OCI-LY1 (cell line): ENCODE results near the gene BACH2.

Experiments
- H2AFZ ChIP-seq: fragments of 200-600 bp; sonication (generic), shearing (Covaris generic); 2 replicates; pipeline ENCODE4 v1.6.0; 2014; ENCODE audit warnings: antibody characterized with exemption, mild to moderate bottlenecking, low read length
- H3F3A ChIP-seq: fragments of 200-600 bp; sonication (generic), shearing (Covaris generic); 2 replicates; pipeline ENCODE4 v1.6.0; 2014; ENCODE audit warnings: mild to moderate bottlenecking, antibody characterized with exemption, low read length, moderate library complexity; ENCODE audit not compliant: insufficient read depth
- H3K27ac ChIP-seq: fragments of 200-600 bp; sonication (generic); 2 replicates; pipeline ENCODE4 v1.5.1; 2014; ENCODE audit warnings: low read length, mixed run types, mild to moderate bottlenecking, low read depth; ENCODE audit not compliant: poor library complexity, severe bottlenecking
- H3K27me3 ChIP-seq: fragments of 200-600 bp; sonication (generic); 2 replicates; pipeline ENCODE4 v1.6.0; 2014; ENCODE audit warnings: antibody characterized with exemption, mild to moderate bottlenecking, low read length, moderate library complexity; ENCODE audit not compliant: insufficient read depth
- H3K36me3 ChIP-seq: fragments of 200-600 bp; sonication (generic); 2 replicates; pipeline ENCODE4 v1.6.1; 2014; ENCODE audit warnings: mild to moderate bottlenecking, antibody characterized with exemption, low read length, moderate library complexity, mixed read lengths; ENCODE audit not compliant: insufficient read depth
- H3K4me1 ChIP-seq: fragments of 200-600 bp; sonication (generic); 2 replicates; pipeline ENCODE4 v1.5.1; 2014; ENCODE audit warnings: mild to moderate bottlenecking, low read length, moderate library complexity; ENCODE audit not compliant: insufficient read depth, severe bottlenecking
- H3K4me2 ChIP-seq: fragments of 200-600 bp; sonication (generic), shearing (Covaris generic); 2 replicates; pipeline ENCODE4 v1.6.1; 2014; ENCODE audit warnings: low read length
- H3K4me3 ChIP-seq: fragments of 200-600 bp; sonication (generic); 2 replicates; pipeline ENCODE4 v1.5.1; 2014; ENCODE audit warnings: low read length, low read depth, mild to moderate bottlenecking, mixed read lengths; ENCODE audit not compliant: poor library complexity, severe bottlenecking
- H3K79me2 ChIP-seq: fragments of 200-600 bp; shearing (Covaris generic); 2 replicates; pipeline ENCODE4 v1.6.1; 2016; ENCODE audit warnings: mixed run types, low read length, mixed read lengths; ENCODE audit not compliant: insufficient read depth
- H3K9ac ChIP-seq: fragments of 200-600 bp; sonication (generic), shearing (Covaris generic); 2 replicates; pipeline ENCODE4 v1.6.1; 2014; ENCODE audit warnings: mild to moderate bottlenecking, low read length, mixed read lengths
- H3K9me2 ChIP-seq: fragments of 200-600 bp; sonication (generic), shearing (Covaris generic); 2 replicates; pipeline ENCODE4 v1.6.1; 2014; ENCODE audit warnings: low read depth, mild to moderate bottlenecking, low read length, mixed read lengths
- H3K9me3 ChIP-seq: fragments of 200-600 bp; shearing (Covaris generic); 2 replicates; pipeline ENCODE4 v1.6.1; 2014; ENCODE audit warnings: low read length, mixed read lengths
- H4K20me1 ChIP-seq: fragments of 200-600 bp; sonication (generic), shearing (Covaris generic); 2 replicates; pipeline ENCODE4 v1.6.0; 2016; ENCODE audit warnings: mild to moderate bottlenecking, low read length; ENCODE audit not compliant: insufficient read depth
- EZH2 ChIP-seq: fragments of 200-600 bp; sonication (generic), shearing (Covaris generic); IDR thresholded peaks from 2 replicates; pipeline ENCODE4 v1.8.0; 2017; ENCODE audit warnings: borderline replicate concordance, mixed run types, mild to moderate bottlenecking, antibody characterized with exemption, low read length, moderate library complexity, mixed read lengths
- TF ChIP-seq, protein P1 (sequence below): fragments of 200-600 bp; sonication (generic), shearing (Covaris generic); IDR thresholded peaks from 2 replicates; pipeline ENCODE4 v1.5.1; 2017; ENCODE audit warnings: mild to moderate bottlenecking, antibody characterized with exemption, low read length, moderate library complexity, mixed read lengths

The BACH2 gene

DNA sequence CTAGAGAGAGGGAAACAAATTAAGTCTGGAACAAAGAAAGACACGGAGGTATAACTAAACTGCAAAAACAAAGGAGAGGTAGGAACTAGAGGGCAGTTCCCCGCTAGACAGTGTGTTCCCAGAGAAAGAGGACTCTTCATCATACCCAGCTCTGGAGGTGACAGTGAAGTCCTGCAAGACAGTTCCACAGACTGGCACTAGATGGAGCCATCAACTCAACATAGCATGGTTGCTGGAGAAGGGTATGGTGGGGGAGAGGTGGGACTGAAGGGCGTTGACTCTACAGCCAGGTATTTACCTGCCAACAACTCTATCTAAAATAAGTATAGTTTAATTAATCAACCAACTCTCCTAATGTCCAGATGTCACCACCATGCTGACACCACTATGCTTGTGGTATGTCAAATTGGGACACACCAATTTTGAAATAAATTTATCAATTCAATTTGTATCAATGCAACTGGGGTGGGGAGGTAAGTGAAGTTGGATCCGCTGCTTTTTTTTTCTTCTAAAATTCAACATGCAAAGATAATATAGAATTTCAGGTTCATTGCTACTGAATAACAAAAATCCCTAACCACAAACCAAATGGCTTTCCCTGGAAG, 9.7 kb downstream of the BACH2 start:
- peak overlapping the region; percentile 55 for H3K9ac ChIP-seq
- TF ChIP-seq, protein P1, sequence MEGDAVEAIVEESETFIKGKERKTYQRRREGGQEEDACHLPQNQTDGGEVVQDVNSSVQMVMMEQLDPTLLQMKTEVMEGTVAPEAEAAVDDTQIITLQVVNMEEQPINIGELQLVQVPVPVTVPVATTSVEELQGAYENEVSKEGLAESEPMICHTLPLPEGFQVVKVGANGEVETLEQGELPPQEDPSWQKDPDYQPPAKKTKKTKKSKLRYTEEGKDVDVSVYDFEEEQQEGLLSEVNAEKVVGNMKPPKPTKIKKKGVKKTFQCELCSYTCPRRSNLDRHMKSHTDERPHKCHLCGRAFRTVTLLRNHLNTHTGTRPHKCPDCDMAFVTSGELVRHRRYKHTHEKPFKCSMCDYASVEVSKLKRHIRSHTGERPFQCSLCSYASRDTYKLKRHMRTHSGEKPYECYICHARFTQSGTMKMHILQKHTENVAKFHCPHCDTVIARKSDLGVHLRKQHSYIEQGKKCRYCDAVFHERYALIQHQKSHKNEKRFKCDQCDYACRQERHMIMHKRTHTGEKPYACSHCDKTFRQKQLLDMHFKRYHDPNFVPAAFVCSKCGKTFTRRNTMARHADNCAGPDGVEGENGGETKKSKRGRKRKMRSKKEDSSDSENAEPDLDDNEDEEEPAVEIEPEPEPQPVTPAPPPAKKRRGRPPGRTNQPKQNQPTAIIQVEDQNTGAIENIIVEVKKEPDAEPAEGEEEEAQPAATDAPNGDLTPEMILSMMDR = peak; percentile 95
- no peak for TF ChIP-seq EZH2
- H2AFZ ChIP-seq = no peak overlapping the region
- peaks cover 74% of the 10 kb centered on the region for H3K36me3 ChIP-seq
- H3K79me2 ChIP-seq = peaks cover 100% of the 10 kb centered on the region
- peaks cover 38% of the 10 kb centered on the region for H3F3A ChIP-seq
- peak overlapping the region; percentile 94 for H3K4me2 ChIP-seq
- no peaks in the 10 kb centered on the region for H3K9me2 ChIP-seq
- no peaks in the 10 kb centered on the region for H3K9me3 ChIP-seq
- peaks cover 99% of the 10 kb centered on the region for H3K4me1 ChIP-seq
- H3K27ac ChIP-seq = peak overlapping the region; percentile 93
- H3K27me3 ChIP-seq = no peaks in the 10 kb centered on the region
- H4K20me1 ChIP-seq = no peaks in the 10 kb centered on the region
- peak overlapping the region; percentile 46 for H3K4me3 ChIP-seq

DNA sequence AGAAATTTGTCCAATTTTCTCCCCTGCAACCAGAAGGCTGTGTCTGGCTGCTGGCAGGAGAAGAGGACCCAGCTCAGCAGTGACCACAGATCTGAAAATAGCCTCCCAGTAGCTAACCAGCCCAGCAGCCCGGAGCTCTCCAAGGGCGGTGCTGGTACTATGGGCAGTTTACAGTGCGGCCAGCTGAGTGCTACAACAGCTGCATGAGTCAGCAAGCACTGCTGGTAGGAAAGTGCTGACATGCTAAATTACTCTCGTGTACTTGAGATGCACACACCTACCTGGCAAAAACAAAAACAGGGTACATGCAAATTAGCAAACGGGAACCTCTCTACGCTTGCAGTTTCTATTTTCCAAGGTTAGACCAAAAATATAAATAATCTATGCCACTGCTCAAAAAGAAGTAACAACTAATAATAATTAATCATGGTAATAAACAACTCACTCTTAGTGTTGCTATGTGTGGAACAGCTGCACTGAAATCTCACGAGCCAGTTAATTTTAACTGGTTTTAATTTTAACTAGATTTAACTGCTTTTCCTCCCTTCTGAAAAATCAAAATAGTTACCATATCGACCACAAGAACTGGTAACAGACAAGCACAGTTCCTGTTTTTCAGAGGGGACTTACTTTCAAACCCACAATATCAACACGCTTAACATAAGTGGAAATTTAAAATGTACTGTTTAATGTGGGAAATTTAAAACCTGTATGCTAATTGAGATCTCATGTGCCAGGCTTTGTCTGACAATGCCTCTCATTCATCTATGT, 10.8 kb downstream of the BACH2 start:
- peaks cover 99% of the 10 kb centered on the region for H3K4me1 ChIP-seq
- H3K4me2 ChIP-seq = peak overlapping the region; percentile 94
- no peaks in the 10 kb centered on the region for H4K20me1 ChIP-seq
- H3K79me2 ChIP-seq = peaks cover 100% of the 10 kb centered on the region
- H3K9ac ChIP-seq = peak overlapping the region; percentile 55
- no peaks in the 10 kb centered on the region for H3K27me3 ChIP-seq
- no peak for TF ChIP-seq EZH2
- TF ChIP-seq, protein P1 = no peak
- no peak overlapping the region for H2AFZ ChIP-seq
- H3K9me2 ChIP-seq = no peaks in the 10 kb centered on the region
- peak overlapping the region; percentile 93 for H3K27ac ChIP-seq
- peak overlapping the region; percentile 46 for H3K4me3 ChIP-seq
- H3F3A ChIP-seq = peaks cover 38% of the 10 kb centered on the region
- peaks cover 69% of the 10 kb centered on the region for H3K36me3 ChIP-seq
- H3K9me3 ChIP-seq = no peaks in the 10 kb centered on the region

DNA sequence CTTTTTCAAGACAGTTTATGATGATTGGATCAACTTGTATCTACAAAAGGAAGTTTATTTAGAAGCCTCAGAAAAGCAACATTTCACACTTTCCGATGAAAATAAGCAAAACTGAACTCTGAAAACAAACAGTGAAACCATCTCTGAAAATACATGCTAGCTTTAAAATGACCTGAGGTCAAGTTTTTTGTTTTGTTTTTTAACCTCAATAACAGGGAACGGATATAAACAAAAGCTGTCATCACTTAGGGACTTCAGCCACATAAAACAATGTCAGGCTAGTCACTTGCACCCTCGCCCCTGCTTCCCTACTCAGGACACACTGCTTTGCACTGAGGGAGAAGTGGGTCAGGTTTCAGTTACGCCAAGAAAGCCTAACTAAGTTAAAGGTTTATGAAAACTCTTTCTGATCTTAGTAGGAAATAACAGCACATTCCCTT, 11.6 kb downstream of the BACH2 start:
- H3K4me1 ChIP-seq = peaks cover 99% of the 10 kb centered on the region
- peaks cover 63% of the 10 kb centered on the region for H3K36me3 ChIP-seq
- H3K4me3 ChIP-seq = peak overlapping the region; percentile 46
- H3K9me2 ChIP-seq = no peaks in the 10 kb centered on the region
- no peak overlapping the region for H2AFZ ChIP-seq
- no peaks in the 10 kb centered on the region for H3K9me3 ChIP-seq
- peak overlapping the region; percentile 94 for H3K4me2 ChIP-seq
- TF ChIP-seq EZH2 = no peak
- TF ChIP-seq, protein P1 = no peak
- peaks cover 100% of the 10 kb centered on the region for H3K79me2 ChIP-seq
- H3K27ac ChIP-seq = peak overlapping the region; percentile 93
- H3K9ac ChIP-seq = peak overlapping the region; percentile 26; the same call in 1 of the 2 replicates
- peaks cover 33% of the 10 kb centered on the region for H3F3A ChIP-seq
- no peaks in the 10 kb centered on the region for H3K27me3 ChIP-seq
- H4K20me1 ChIP-seq = no peaks in the 10 kb centered on the region
